Mucosa of descending colon (tissue), 3 donors: ENCODE measurements around the gene SLC18A2. TPM values are rescaled to one million over a fixed set of nuclear protein-coding genes. Genes with fewer than 3 reads are reported as not detected.
"Not testable (repeated sequence)": the region's sequence is repeated elsewhere in the genome, so short reads cannot be mapped to it uniquely, and the experiment has no call there.

Experiments
- ATAC-seq: fragments of 200-7000 bp; cut with Tn5 transposase; one replicate; pipeline ENCODE4 v1.9.1; 2020; ENCODE audit warnings: mild to moderate bottlenecking, moderate library complexity
- DNase-seq, 3 donors: peaks; one replicate each; pipeline ENCODE4 v3.0.0-alpha.2; 2020
- H3K36me3 ChIP-seq: fragments of 200-600 bp; one replicate; pipeline ENCODE4 v1.8.0; 2021; ENCODE audit warnings: low read depth, mild to moderate bottlenecking
- H3K4me1 ChIP-seq: fragments of 200-600 bp; one replicate; pipeline ENCODE4 v1.8.0; 2021; ENCODE audit warnings: low read depth, mild to moderate bottlenecking
- H3K4me3 ChIP-seq: fragments of 200-600 bp; one replicate; pipeline ENCODE4 v1.8.0; 2021; ENCODE audit warnings: mild to moderate bottlenecking
- H3K9me3 ChIP-seq: fragments of 200-600 bp; one replicate; pipeline ENCODE4 v1.8.0; 2021; ENCODE audit warnings: mild to moderate bottlenecking
- CTCF ChIP-seq: fragments of 200-600 bp; IDR thresholded peaks from one replicate; pipeline ENCODE4 v1.8.0; 2022; ENCODE audit warnings: antibody characterized with exemption, mild to moderate bottlenecking
- intact Hi-C, 2 donors: fragments of 100-400 bp; cut with DNase I in 1 of 2; cut with micrococcal nuclease in 1 of 2; formaldehyde crosslinking; loops; one replicate each; pipeline versions ENCODE4 v1.11.0 to v1.11.1; 2022; cut with DNase I, micrococcal nuclease
- total RNA-seq, 3 donors: library from RNA; stranded (reverse); fragmentation: NEBNext Ultra II Directional in 2 of 3; extraction: Animal tissue kit (Norgen Biotek cat#: 25700) in 2 of 3; gene quantifications; one replicate each; pipeline versions ENCODE4 v1.2.1 to v1.2.4, GENCODE V29; 2021 to 2023
- donor health status: DM: no; HTN: no; CAD: no; lungs with moderate emphysema.
- donor health status: DM: no; HTN: no; CAD: no.
- donor health status: DM: no; HTN: yes; CAD: no.

Gene SLC18A2
- total RNA-seq, 3 donors from 2014 or later: 0.29 to 1.9 (median 1.6) TPM

DNA sequence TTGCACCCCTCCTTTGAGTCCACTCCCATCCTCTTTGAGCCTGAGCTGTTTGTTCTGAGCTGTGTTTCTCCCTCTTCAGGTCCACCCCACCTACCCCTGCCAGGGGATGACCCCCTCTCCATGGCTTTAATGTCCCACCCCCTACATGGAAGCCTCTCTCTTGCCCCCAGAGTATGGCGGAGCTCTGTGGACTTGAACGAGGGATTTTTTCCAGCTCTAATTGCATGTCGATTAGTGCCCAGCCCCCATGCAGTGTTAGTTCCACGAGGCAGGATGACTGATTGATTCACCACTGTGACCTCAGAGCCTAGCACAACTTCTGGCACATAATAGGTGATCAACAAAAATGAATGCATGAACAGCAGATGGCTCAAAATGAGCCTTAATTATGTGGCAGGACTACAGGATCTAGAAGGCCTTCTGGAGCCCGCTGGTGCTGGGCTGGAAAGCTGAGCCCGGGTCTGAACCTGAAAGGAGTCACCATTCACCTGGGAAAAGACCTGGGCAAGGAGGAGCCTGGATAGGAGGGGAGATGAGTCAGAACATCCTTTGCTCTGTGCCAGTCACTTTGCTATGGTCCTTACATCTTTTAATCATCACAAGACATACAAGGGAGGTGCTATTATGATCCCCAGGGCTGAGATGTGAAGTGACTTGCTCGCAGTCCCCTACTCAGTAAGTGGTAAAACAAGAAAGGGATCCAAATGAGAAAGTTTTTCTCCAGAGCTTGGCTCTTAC is 17.1 kb upstream of the SLC18A2 start:
- no peak overlapping the region for H3K4me3 ChIP-seq
- no peak for TF ChIP-seq CTCF
- H3K4me1 ChIP-seq: no peaks in the 10 kb centered on the region
- DNase-seq (no peak), ATAC-seq (no peak)
- no peaks in the 10 kb centered on the region for H3K9me3 ChIP-seq
- intact Hi-C loops: no loop called here
- no peaks in the 10 kb centered on the region for H3K36me3 ChIP-seq

- no peak for TF ChIP-seq CTCF
- intact Hi-C loops: no loop called here
- Histone ChIP-seq H3K9me3 (no peaks in the 10 kb centered on the region), H3K4me3 (no peak overlapping the region), H3K36me3 (no peaks in the 10 kb centered on the region), H3K4me1 (no peaks in the 10 kb centered on the region)
- ATAC-seq (no peak), DNase-seq (no peak)
Measured at GRCh38 chr10:117224881-117225280, 16.0 kb upstream of the SLC18A2 start.

- no peak for TF ChIP-seq CTCF
- intact Hi-C loops: no loop called here
- DNase-seq (peak in 2 of 3 donors; percentile 39 to 66), ATAC-seq (peak; percentile 77)
- Histone ChIP-seq H3K9me3 (no peaks in the 10 kb centered on the region), H3K36me3 (no peaks in the 10 kb centered on the region), H3K4me1 (no peaks in the 10 kb centered on the region), H3K4me3 (no peak overlapping the region)
Measured at GRCh38 chr10:117226813-117227451, 14.0 kb upstream of the SLC18A2 start.

- Histone ChIP-seq H3K9me3 (no peaks in the 10 kb centered on the region), H3K4me3 (no peak overlapping the region), H3K4me1 (no peaks in the 10 kb centered on the region), H3K36me3 (no peaks in the 10 kb centered on the region)
- ATAC-seq (no peak), DNase-seq (no peak)
- TF ChIP-seq CTCF: no peak
- intact Hi-C loops: no loop called here
Measured at GRCh38 chr10:117228210-117228609, 12.7 kb upstream of the SLC18A2 start.

GRCh38 chr10:117230107-117230506 is 10.8 kb upstream of the SLC18A2 start:
- H3K4me3 ChIP-seq, DNase-seq, intact Hi-C loops, H3K36me3 ChIP-seq, H3K9me3 ChIP-seq, ATAC-seq, H3K4me1 ChIP-seq: not testable (repeated sequence)

DNA sequence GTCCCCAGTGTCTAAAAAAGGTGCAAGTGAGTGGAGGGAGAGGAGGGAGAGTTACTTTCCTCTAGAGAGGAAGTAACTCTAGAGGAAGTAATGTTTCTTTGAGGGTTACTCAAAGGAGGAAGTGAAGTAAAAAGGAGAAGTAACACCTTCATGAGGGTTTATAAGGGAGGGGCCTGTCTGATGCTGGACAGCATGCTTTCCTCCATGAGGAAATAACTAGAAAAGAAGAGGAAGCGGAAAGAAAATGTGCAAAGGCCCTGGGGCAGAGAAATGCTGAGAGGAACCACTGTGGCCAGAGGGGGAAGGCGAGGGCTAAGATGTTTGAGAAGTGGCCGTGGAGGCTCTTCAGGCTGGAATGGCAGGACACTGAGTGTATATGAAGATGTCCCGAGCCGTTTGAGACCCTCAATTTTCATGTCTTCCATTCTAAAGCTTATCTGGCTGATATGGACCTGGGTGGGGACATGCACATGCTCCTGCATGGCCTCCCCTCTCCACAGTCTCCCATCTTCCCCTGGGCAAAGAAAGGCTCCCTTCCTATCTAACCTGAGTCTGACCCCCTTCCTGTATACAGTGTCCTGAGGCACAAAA is 3.4 kb upstream of the SLC18A2 start:
- Histone ChIP-seq H3K9me3 (no peaks in the 10 kb centered on the region), H3K4me1 (peaks cover 4% of the 10 kb centered on the region), H3K4me3 (no peak overlapping the region), H3K36me3 (no peaks in the 10 kb centered on the region)
- DNase-seq: no peak
- ATAC-seq: peak; percentile 42
- TF ChIP-seq CTCF: no peak
- intact Hi-C loops: no loop called here
